Subcutaneous adipose tissue (tissue), 4 donors: ENCODE data around the gene SEC23B. TPM values are rescaled to one million over a fixed set of nuclear protein-coding genes. Genes with fewer than 3 reads are reported as not detected.

Experiments used
- total RNA-seq, 4 donors: library from RNA; depleted of rRNA; stranded (reverse); fragments of >200 nt; gene quantifications; one replicate each; pipeline ENCODE4 v1.1.0, GENCODE V29; 2016
- TF ChIP-seq, protein P1 (sequence below): fragments of 450-650 bp; IDR thresholded peaks from one replicate; pipeline ENCODE4 v1.5.1; 2016; ENCODE audit warnings: low read depth, mild to moderate bottlenecking, control low read depth, antibody characterized with exemption, moderate library complexity

SEC23B gene
- total RNA-seq, 4 donors from 2014 or later: 20.0 to 35.9 (median 25.4) TPM

DNA sequence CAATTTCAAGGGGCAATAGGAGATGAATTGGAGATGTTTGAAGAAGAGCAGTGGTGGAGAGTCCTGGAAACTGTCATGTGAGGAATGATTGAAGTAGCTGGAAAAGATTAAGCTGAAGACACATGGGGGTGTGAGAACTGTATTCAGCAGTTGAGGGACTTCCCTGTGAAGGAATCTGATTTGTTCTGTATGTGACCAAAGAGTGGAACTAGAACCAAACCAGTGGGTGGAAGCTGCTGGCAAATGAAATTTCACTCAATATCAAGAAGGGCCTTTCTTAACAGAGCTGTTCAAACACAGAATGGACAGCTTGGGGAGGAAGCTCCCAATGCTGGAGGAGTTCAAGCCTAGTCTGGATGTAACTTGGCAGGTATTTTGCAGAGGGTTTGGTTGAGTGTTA, 21.3 kb downstream of the SEC23B start:
- TF ChIP-seq, protein P1, sequence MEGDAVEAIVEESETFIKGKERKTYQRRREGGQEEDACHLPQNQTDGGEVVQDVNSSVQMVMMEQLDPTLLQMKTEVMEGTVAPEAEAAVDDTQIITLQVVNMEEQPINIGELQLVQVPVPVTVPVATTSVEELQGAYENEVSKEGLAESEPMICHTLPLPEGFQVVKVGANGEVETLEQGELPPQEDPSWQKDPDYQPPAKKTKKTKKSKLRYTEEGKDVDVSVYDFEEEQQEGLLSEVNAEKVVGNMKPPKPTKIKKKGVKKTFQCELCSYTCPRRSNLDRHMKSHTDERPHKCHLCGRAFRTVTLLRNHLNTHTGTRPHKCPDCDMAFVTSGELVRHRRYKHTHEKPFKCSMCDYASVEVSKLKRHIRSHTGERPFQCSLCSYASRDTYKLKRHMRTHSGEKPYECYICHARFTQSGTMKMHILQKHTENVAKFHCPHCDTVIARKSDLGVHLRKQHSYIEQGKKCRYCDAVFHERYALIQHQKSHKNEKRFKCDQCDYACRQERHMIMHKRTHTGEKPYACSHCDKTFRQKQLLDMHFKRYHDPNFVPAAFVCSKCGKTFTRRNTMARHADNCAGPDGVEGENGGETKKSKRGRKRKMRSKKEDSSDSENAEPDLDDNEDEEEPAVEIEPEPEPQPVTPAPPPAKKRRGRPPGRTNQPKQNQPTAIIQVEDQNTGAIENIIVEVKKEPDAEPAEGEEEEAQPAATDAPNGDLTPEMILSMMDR: no peak

DNA sequence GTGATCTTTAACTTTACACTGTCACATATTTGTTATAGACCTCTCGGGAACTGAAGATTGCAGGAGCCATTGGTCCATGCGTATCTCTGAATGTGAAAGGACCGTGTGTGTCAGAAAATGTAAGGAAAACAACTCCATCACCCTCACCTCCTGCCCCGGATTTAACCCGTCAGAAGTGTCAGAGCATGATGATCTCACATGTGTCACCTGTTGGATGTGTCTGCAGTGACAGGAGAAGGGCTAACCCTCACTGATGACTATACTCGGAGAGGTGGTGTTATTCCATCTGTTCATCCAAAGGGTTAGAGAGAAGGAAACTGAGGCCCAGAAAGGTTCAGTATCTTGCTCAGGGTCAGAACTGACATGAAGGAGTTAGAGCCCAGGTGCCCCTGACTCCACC, 24.9 kb downstream of the SEC23B start:
- TF ChIP-seq, protein P1: no peak

DNA sequence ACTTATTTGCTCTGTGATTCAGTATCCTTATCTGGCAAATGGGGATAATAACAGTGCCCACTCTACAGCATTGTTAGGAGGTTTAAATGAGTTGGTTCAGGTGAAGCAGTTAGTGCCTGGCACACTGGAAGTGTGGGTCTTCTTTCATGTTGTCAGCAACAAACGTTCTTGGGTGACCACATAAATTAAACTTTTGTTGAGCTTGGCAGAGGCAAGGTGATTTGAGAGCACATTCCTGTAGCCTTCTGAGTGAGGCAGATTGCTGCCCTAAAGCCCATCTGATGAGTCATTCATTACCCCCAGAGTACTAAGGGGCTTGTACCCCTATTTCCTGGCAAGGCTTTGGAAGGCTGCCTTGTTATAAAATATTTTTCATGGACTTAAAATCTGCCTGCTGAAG, 25.8 kb downstream of the SEC23B start:
- TF ChIP-seq, protein P1: no peak

DNA sequence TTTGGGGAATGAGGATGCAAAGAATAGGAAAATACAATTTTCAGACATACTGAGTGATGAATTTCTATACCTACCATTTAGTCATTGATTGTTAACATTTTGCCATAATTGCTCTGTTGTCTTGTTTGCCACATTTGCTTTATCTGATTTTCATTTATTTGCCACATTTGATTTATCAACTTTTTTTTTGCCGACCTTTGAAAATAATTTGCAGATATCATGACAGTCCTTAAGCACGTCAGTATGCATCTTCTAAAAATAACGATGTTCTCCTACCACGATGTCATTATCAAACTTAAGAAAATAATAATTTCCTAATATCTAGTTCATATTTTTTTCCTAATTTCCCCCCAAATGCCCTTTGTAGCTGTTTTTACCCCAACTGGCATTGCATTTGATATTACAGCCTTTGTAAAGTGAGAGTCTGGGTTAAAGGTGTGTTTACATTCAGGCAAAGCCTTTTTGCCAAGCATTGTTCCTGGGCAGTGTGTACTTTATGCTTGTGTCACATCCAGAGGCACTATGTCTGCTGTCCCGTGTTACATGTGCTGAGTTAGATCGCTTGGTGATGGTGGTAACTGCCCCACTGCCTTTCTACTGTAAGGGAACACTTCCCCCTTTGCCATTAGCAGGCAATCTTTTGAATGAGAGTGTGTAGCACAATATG, 26.4 kb downstream of the SEC23B start:
- TF ChIP-seq, protein P1: no peak

DNA sequence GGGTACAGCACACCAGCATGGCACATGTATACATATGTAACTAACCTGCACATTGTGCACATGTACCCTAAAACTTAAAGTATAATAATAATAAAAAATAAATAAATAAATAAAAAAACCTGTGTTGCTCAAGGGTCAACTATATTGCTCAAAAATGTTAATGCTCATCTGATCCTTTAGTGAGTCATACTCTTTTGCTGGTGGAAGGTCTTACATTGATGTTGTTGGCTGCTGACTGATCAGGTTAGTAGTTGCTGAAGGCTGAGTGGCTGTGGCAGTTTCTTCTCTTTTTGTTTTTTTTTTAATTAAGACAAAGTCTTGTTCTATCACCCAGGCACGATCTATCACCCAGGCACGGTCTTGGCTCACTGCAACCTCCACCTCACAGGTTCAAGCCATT, 29.9 kb downstream of the SEC23B start:
- TF ChIP-seq, protein P1: no peak

DNA sequence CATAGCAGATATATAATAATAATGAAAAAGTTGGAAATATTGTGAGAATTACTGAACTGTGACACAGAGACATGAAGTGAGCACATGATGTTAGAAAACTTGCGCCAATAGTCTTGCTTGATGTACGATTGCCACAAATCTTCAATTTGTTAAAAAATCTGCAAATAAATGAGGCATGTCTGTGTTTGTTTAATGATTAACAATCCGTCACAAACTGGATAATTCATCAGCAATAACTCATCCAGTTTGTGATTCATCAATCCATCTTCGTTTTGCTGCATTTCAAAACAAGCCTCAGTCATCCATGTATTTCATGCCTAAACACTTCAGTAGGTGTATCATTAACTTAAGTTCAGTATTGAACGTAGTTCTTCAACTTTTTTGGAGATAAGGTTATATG, 34.0 kb downstream of the SEC23B start:
- TF ChIP-seq, protein P1: no peak

DNA sequence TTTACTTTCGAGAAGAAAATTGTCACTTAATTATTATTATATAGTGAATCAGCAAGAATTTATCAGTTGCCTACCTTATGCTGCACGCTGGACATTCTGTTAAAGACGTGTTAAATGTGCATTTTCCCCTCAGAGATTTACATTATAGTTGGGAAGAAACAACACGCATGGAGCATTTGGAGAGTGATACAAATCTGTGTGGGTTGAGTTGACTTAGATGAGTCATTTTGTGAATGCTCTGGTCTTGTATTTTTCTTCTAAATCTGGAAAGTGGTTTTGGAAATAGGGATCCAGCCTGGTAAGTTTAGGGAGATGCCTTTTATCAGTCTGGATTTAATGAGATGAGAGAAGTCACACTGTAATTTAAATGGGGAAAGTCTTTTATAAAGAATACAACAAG, 35.5 kb downstream of the SEC23B start:
- TF ChIP-seq, protein P1: no peak
